WTC11 (cell line): Measurements from ENCODE around the gene AIG1.

Experiments used
- ATF1 ChIP-seq: sonication (generic); formaldehyde crosslinking; IDR thresholded peaks from 2 replicates; pipeline ENCODE4 v1.8.1; 2023; ENCODE audit warnings: mild to moderate bottlenecking, moderate library complexity, missing genetic modification reagents
- ATF3 ChIP-seq: sonication (generic); formaldehyde crosslinking; conservative IDR thresholded peaks from 2 replicates; pipeline ENCODE4 v1.8.1; 2022; ENCODE audit warnings: mild to moderate bottlenecking, missing genetic modification reagents
- E2F1 ChIP-seq: sonication (generic); formaldehyde crosslinking; IDR thresholded peaks from 2 replicates; pipeline ENCODE4 v1.8.0; 2022; ENCODE audit warnings: mild to moderate bottlenecking, missing genetic modification reagents
- ELF4 ChIP-seq: sonication (generic); formaldehyde crosslinking; IDR thresholded peaks from 2 replicates; pipeline ENCODE4 v1.8.1; 2022; ENCODE audit warnings: low read depth, mild to moderate bottlenecking, moderate library complexity, missing genetic modification reagents
- ESRRA ChIP-seq: sonication (generic); formaldehyde crosslinking; IDR thresholded peaks from 2 replicates; pipeline ENCODE4 v1.8.1; 2022; ENCODE audit warnings: mild to moderate bottlenecking, missing genetic modification reagents, borderline replicate concordance
- KAT7 ChIP-seq: sonication (generic); formaldehyde crosslinking; IDR thresholded peaks from 2 replicates; pipeline ENCODE4 v1.8.1; 2023; ENCODE audit warnings: missing genetic modification reagents, mild to moderate bottlenecking, borderline replicate concordance
- NR1H2 ChIP-seq: sonication (generic); formaldehyde crosslinking; IDR thresholded peaks from 2 replicates; pipeline ENCODE4 v1.9.0; 2021; ENCODE audit warnings: mild to moderate bottlenecking, moderate library complexity, missing genetic modification reagents
- NR2C2 ChIP-seq: sonication (generic); formaldehyde crosslinking; IDR thresholded peaks from 2 replicates; pipeline ENCODE4 v1.8.0; 2022; ENCODE audit warnings: mild to moderate bottlenecking, missing genetic modification reagents
- SP1 ChIP-seq: sonication (generic); formaldehyde crosslinking; conservative IDR thresholded peaks from 2 replicates; pipeline ENCODE4 v1.8.1; 2022; ENCODE audit warnings: missing genetic modification reagents
- ZNF232 ChIP-seq: sonication (generic); formaldehyde crosslinking; IDR thresholded peaks from 2 replicates; pipeline ENCODE4 v1.8.0; 2022; ENCODE audit warnings: mild to moderate bottlenecking, missing genetic modification reagents
- TF ChIP-seq, protein P1 (sequence below): fragments of 200-600 bp; IDR thresholded peaks from 2 replicates; pipeline ENCODE4 v1.8.0; 2022; ENCODE audit warnings: antibody characterized with exemption
- TF ChIP-seq, protein P2 (sequence below): sonication (generic); formaldehyde crosslinking; IDR thresholded peaks from 2 replicates; pipeline ENCODE4 v1.8.1; 2022; ENCODE audit warnings: missing genetic modification reagents, borderline replicate concordance
- TF ChIP-seq, protein P3 (sequence below): sonication (generic); formaldehyde crosslinking; IDR thresholded peaks from 2 replicates; pipeline ENCODE4 v1.8.1; 2023; ENCODE audit warnings: mild to moderate bottlenecking, missing genetic modification reagents, moderate library complexity

GRCh38 chr6:143135797-143136561 lies 75.3 kb downstream of the AIG1 start:
- TF ChIP-seq NR1H2 = no peak
- no peak for TF ChIP-seq ELF4 (CRISPR knock-in tag)
- no peak for TF ChIP-seq ATF1 (CRISPR knock-in tag)
- no peak for TF ChIP-seq KAT7 (CRISPR knock-in tag)
- no peak for TF ChIP-seq ESRRA (CRISPR knock-in tag)
- TF ChIP-seq, protein P1, sequence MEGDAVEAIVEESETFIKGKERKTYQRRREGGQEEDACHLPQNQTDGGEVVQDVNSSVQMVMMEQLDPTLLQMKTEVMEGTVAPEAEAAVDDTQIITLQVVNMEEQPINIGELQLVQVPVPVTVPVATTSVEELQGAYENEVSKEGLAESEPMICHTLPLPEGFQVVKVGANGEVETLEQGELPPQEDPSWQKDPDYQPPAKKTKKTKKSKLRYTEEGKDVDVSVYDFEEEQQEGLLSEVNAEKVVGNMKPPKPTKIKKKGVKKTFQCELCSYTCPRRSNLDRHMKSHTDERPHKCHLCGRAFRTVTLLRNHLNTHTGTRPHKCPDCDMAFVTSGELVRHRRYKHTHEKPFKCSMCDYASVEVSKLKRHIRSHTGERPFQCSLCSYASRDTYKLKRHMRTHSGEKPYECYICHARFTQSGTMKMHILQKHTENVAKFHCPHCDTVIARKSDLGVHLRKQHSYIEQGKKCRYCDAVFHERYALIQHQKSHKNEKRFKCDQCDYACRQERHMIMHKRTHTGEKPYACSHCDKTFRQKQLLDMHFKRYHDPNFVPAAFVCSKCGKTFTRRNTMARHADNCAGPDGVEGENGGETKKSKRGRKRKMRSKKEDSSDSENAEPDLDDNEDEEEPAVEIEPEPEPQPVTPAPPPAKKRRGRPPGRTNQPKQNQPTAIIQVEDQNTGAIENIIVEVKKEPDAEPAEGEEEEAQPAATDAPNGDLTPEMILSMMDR = no peak
- no peak for TF ChIP-seq ZNF232 (CRISPR knock-in tag)
- TF ChIP-seq E2F1 (CRISPR knock-in tag) = no peak
- TF ChIP-seq NR2C2 (CRISPR knock-in tag) = no peak
- TF ChIP-seq ATF3 (CRISPR knock-in tag) = no peak
- TF ChIP-seq, protein P2, sequence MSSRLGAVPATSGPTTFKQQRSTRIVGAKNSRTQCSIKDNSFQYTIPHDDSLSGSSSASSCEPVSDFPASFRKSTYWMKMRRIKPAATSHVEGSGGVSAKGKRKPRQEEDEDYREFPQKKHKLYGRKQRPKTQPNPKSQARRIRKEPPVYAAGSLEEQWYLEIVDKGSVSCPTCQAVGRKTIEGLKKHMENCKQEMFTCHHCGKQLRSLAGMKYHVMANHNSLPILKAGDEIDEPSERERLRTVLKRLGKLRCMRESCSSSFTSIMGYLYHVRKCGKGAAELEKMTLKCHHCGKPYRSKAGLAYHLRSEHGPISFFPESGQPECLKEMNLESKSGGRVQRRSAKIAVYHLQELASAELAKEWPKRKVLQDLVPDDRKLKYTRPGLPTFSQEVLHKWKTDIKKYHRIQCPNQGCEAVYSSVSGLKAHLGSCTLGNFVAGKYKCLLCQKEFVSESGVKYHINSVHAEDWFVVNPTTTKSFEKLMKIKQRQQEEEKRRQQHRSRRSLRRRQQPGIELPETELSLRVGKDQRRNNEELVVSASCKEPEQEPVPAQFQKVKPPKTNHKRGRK (CRISPR knock-in tag) = no peak
- TF ChIP-seq, protein P3, sequence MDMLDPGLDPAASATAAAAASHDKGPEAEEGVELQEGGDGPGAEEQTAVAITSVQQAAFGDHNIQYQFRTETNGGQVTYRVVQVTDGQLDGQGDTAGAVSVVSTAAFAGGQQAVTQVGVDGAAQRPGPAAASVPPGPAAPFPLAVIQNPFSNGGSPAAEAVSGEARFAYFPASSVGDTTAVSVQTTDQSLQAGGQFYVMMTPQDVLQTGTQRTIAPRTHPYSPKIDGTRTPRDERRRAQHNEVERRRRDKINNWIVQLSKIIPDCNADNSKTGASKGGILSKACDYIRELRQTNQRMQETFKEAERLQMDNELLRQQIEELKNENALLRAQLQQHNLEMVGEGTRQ = no peak
- TF ChIP-seq SP1 = no peak
